ENCODE data around the gene CYB5R3.
"Not testable (repeated sequence)": the region's sequence is repeated elsewhere in the genome, so short reads cannot be mapped to it uniquely, and the experiment has no call there.

The CYB5R3 gene

DNA sequence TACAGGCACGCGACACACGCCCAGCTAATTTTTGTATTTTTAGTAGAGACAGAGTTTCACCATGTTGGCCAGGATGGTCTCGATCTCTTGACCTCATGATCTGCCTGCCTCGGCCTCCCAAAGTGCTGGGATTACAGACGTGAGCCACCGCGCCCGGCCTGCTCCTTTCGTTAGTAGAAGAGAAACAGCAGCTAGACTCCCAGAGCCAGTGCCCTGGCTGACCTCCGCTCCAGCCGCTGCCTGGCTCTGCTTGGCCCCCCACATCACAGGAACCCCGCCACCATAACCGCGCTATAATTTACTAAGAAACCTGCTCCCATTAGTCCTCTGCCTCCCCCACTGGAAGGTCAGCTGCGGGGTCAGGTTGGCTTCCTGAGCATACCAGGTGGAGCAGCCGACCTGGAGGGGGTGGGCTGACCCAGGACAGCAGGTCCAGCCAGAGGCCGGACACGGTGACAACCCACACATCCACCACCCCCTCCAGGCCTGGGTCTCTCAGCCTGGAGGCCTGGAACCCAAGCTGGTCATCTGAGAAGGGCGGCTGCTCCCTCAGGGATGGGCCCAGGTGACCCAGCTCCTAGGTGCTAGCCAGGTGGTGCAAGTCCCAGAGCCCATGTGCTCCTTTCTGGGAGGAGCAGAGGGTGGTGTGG lies 27.0 kb downstream of the CYB5R3 start:
- DNase-seq, result no peak

- peak; percentile 44 for DNase-seq
Measured at GRCh38 chr22:42621505-42622002, 27.6 kb downstream of the CYB5R3 start.

GRCh38 chr22:42620084-42620483 lies 29.1 kb downstream of the CYB5R3 start:
- DNase-seq, result no peak

DNA sequence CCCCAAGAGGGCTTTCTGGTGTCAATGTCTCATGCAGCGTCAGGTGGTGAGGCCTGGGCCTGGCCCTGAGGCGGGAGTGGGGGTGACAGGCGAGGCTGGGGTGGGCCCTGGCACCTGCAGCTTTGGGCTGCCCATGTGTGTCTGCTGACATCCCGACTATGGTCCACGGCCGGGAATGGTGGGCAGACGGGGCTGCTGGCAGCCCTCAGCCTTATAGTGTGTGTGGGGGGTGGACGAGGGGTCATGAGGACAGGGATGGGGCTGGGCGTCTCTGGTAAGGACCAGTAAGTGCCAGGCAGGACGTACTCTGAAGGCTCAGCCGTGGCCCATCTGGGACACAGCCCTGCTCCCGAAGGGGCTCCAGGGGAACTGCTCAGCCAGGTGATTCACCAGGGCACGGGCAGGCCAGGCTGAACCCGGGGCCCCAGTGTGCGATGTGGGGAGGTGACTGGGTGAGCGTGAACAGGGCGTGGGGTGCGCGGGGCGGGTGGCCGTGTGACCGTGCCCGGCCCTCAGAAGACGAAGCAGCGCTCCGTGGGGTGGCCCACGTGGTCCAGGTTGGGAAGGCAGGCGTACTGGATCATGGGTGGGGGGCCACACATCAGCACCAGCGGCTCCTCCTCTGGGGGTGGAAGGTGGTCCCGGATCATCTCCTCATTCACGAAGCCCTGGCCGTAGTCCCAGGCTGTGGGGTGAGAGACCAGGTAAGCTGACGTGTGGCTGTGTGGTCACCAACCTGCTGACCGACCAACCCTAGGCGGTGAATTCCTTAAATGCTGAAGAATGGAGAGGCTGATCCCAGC lies 29.7 kb downstream of the CYB5R3 start:
- no peak for DNase-seq

GRCh38 chr22:42617155-42617983 lies 31.8 kb downstream of the CYB5R3 start:
- DNase-seq, result no peak

DNA sequence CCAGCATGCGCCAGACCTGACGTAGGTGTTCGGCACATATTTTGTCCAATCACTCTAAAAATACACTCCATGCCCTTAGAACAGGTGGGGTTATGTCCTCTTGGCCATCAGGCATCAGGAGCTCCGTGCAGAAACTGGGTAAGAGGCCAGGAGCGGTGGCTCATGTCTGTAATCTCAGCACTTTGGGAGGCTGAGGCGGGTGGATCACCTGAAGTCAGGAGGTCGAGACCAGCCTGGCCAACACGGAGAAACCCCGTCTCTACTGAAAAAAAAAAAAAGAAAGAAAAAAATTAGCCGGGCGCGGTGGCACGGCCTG lies 33.4 kb downstream of the CYB5R3 start:
- not testable (repeated sequence) for DNase-seq

GRCh38 chr22:42615092-42615859 lies 33.9 kb downstream of the CYB5R3 start:
- DNase-seq, result peak; percentile 75

DNA sequence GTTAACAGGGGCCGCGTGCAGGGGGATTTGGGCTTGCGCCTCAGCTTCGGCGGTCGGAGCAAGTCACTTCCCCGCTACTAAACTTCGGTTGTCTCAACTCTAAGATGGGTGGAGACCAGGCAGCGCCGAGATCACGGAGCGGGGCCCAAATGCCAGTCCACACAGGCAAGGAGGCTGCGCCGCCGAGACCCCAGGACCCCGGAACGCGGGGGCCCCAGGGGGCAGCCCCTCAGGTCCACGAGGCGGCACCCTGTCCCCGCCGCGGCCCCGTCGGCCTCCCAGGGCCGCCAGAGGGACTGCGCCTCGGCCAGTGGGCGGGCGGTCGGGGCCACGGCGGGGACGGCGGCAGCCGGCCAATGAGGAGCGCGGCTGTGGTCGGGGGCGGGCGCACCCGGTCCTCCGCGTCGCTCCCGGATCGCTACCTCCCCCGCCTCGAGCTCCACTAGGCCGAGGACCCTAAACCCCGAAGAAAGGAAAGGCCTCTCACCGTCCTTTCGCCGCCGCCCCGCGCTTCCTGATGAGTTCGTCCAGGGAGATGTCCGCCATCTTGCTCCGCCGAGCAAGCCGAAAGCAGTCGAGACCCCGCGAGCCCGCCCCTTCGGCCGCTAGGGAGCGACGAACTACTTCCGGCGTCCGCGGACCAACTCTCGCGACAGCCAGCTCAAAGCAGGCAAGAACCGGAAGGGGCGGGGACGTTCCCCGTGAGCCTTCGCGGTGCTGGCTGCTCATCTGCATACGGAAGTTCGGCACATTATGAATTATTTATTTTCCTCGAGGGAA lies 34.7 kb downstream of the CYB5R3 start, which contains the start of gene POLDIP3:
TSS of gene POLDIP3 (minus strand) at position 572 of the 780 bp plus-strand sequence. CDS start at position 546, 26 bp downstream.
- DNase-seq, result peak; percentile 99

DNA sequence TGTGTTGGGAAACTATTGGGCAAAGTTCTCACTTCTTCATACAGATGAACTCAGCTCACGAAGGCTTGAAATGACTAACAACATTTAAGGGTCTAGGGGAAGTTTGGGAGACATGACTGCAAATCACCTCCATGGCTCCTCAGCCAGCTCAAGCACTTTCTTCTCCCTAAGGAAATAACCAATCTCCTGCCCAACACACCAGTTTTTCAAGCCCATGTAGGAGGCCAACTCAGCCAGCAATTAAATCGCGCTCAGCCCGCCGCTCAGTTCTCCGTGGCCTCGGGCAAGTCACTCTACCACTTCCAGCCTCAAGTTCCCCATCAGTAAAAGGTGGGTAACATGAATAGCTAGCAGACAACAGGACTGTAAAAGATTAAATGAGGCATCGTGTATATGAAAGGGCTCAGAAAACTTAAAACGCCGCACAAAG lies 35.3 kb downstream of the CYB5R3 start:
- no peak for DNase-seq

DNA sequence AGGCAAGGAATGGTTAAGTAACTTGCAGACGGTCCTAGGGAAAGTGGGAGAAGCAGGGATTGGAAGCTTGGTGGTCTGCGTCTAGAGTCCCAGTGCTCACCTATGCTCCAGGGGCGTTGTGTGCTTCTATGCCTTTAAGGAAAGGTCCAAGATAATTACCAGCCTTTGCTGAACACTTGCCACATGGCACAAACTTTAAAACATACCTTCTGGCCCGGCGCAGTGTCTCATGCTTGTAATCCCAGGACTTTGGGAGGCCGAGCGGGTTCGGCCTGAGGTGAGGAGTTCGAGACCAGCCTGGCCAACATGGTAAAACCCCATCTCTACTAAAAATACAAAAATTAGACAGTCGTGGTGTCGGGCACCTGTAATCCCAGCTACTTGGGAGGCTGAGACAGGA lies 36.9 kb downstream of the CYB5R3 start:
- DNase-seq, result no peak

- no peak for DNase-seq
Measured at GRCh38 chr22:42611051-42611450, 38.1 kb downstream of the CYB5R3 start.

DNA sequence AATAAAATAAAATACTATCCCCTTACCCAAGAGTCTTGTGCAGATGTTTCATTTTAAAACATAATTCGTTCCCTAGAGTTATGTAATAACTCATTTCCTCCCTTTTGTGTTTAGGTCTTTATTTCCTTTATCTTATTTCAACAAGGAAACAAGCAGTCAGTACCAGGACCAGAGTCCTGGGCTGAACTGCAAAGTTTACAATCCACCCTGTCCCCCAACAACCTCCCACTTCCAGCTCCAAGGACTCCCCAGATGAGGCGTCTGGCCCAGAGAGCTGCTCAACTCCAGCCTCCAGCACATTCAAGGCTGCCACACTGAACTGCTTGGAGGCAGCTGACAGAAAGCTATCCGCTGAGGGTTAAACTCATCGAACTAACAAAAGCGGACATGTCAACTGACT lies 39.0 kb downstream of the CYB5R3 start:
- no peak for DNase-seq

- DNase-seq, result no peak
Measured at GRCh38 chr22:42608823-42609361, 40.3 kb downstream of the CYB5R3 start.

GRCh38 chr22:42608136-42608822 lies 40.9 kb downstream of the CYB5R3 start:
- DNase-seq, result no peak

- not testable (repeated sequence) for DNase-seq
Measured at GRCh38 chr22:42607641-42608040, 41.6 kb downstream of the CYB5R3 start.

GRCh38 chr22:42604403-42604802 lies 44.8 kb downstream of the CYB5R3 start:
- DNase-seq, result no peak

- no peak for DNase-seq
Measured at GRCh38 chr22:42603427-42603826, 45.8 kb downstream of the CYB5R3 start.

DNA sequence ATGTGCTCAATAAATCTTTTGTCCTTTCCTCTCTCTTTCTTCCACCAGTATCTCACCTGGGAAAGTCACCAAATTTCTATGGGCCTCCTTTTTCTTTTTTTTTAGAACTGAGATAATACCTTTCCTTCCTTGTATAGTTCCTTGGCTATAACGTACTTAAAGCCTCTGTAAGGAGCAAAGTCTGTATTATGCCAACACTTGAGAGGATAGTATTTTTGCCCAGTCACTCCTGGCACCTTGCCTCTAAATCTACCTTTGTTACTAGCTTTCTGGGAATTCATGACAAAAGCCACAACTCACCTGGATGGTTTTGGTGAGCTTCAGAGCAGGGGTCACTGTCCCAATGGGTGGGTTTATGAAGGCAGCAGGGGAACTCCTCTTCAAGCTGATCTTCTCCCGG lies 46.7 kb downstream of the CYB5R3 start:
- DNase-seq, result no peak

- no peak for DNase-seq
Measured at GRCh38 chr22:42601879-42602465, 47.2 kb downstream of the CYB5R3 start.

GRCh38 chr22:42596863-42597530 lies 52.2 kb downstream of the CYB5R3 start:
- no peak for DNase-seq

All from effector CD4-positive, alpha-beta T cell (primary cell).